Measurements from ENCODE around the gene DNAJA2. TPM values are rescaled to one million over a fixed set of nuclear protein-coding genes. Genes with fewer than 3 reads are reported as not detected.

Gene DNAJA2
- total RNA-seq, 3 donors from 2014 or later (not counting 1 experiment from before 2014, with no cell fraction given), result 71.8 to 83.2 (median 74.5) TPM

DNA sequence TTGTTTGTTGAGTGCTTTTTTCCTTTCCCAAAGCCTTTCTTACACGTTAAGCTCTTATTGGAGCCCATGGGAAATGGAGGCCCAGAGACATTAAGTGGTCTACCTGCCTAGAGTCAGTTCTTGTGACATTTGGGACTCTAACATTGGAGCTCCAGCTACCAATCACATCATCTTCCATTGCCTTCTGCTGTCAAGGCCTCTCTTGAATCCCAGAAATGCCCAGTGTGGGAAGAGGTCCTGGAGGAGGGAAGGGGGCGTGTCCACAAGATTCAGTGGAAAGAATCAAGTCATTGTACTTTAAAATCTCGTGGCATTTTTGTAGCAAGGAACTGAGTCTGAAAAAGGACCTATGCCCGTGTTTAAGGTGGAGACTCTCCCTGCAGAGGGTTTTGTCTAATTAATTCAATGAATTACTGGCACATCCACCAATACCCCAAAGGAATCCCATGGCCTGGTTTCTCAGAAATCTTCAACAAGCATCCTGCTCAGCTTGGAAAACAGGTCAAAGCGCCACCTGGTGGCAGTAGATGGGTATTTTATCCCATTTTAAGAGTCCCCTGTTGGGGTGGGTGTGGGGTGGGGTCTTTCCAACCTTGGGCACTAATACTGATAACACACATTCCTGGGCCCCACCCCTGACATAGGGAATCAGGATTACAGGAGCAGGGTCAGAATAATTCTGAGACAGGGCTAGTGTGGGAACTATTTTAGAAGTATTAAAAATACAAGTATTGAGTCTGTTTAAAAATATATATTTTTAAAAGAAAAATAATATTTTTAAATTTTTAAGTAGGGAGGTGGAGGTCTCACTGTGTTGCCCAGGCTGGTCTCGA, 64.7 kb downstream of the DNAJA2 start:
- Mint-ChIP-seq H3K9me3 (no peaks in the 10 kb centered on the region), H3K36me3 (no peaks in the 10 kb centered on the region), H3K4me3 (no peak overlapping the region), H3K27ac (no peak overlapping the region), H3K4me1 (no peaks in the 10 kb centered on the region), H3K27me3 (ENCODE audit: low read depth in 2 of 2) (no peaks in the 10 kb centered on the region)
- DNase-seq (peak; percentile 31 to 81), ATAC-seq (peak in 2 of 3 donors; percentile 50 to 58)
- WGBS (ENCODE audit: insufficient coverage), result 69% methylated on average over 5 of the region's 6 CpGs
- peak; percentile 85 for TF ChIP-seq CTCF (IDR thresholded peaks at IDR 0.05)
- Histone ChIP-seq H3K27ac (ENCODE audit: low read length) (no peak overlapping the region), H3K4me1 (ENCODE audit: control insufficient read depth, insufficient read depth, low read length) (peaks cover 3% of the 10 kb centered on the region), H3K9me3 (ENCODE audit: control insufficient read depth, insufficient read depth, low read length) (no peaks in the 10 kb centered on the region), H3K4me3 (ENCODE audit: low read length) (no peak overlapping the region), H3K36me3 (ENCODE audit: control insufficient read depth, insufficient read depth, low read length) (no peaks in the 10 kb centered on the region), H3K27me3 (ENCODE audit: control insufficient read depth, insufficient read depth, low read length) (no peaks in the 10 kb centered on the region)
- intact Hi-C loops (cut with micrococcal nuclease), result loop anchor here (1.0 kb wide), 2 partner anchors 54 to 235 kb away; no protein-coding TSS in a partner anchor

DNA sequence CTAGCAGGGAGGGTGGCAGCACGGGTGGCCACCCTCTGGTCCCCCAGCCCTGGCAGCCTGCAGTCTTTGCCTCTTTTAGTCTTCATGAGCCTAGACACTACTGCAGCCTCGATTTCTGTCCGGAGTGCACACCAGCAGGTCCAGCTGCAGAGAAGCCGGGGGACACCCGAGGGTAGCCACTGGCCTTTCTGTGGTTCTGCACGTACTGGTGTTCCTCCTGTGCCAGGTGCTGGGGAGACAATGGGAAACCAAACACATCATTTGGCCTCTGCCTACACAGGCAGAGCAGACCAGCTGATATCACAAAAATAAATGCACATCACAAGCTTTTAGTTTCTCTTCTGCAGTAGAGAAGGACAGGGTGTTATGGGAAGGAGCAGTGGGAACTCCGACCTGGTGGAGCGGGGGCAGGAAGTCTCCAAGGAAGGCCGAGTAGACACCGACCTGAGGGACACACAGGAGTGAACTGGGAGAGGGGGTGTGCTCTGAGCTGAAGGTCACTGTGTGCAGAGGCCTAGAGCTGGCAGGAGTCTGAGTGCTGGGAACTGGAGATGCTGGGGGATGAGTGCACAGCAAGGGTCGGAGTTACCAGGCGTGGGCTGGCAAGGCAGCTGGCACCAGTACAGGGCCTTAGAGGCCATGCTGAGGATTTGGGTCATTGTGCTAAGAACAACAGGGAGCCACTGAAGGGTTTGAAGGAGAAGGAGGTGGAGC, 66.3 kb downstream of the DNAJA2 start:
- DNase-seq, result no peak
- Histone ChIP-seq H3K27ac (ENCODE audit: low read length) (no peak overlapping the region), H3K4me3 (ENCODE audit: low read length) (no peak overlapping the region), H3K27me3 (ENCODE audit: control insufficient read depth, insufficient read depth, low read length) (no peaks in the 10 kb centered on the region), H3K9me3 (ENCODE audit: control insufficient read depth, insufficient read depth, low read length) (no peaks in the 10 kb centered on the region), H3K4me1 (ENCODE audit: control insufficient read depth, insufficient read depth, low read length) (no peaks in the 10 kb centered on the region), H3K36me3 (ENCODE audit: control insufficient read depth, insufficient read depth, low read length) (no peaks in the 10 kb centered on the region)
- H3K4me3 Mint-ChIP-seq, result no peak overlapping the region
- no peak for TF ChIP-seq CTCF (IDR thresholded peaks at IDR 0.05)
- H3K4me1 Mint-ChIP-seq, result no peaks in the 10 kb centered on the region
- H3K36me3 Mint-ChIP-seq, result no peaks in the 10 kb centered on the region
- H3K27ac Mint-ChIP-seq, result no peak overlapping the region
- no peaks in the 10 kb centered on the region for H3K27me3 Mint-ChIP-seq (ENCODE audit: low read depth in 2 of 2)
- no peaks in the 10 kb centered on the region for H3K9me3 Mint-ChIP-seq
- intact Hi-C loops (cut with micrococcal nuclease), result no loop called here
- ATAC-seq, result no peak
- WGBS (ENCODE audit: insufficient coverage), result 90% methylated on average over 12 of the region's 12 CpGs

DNA sequence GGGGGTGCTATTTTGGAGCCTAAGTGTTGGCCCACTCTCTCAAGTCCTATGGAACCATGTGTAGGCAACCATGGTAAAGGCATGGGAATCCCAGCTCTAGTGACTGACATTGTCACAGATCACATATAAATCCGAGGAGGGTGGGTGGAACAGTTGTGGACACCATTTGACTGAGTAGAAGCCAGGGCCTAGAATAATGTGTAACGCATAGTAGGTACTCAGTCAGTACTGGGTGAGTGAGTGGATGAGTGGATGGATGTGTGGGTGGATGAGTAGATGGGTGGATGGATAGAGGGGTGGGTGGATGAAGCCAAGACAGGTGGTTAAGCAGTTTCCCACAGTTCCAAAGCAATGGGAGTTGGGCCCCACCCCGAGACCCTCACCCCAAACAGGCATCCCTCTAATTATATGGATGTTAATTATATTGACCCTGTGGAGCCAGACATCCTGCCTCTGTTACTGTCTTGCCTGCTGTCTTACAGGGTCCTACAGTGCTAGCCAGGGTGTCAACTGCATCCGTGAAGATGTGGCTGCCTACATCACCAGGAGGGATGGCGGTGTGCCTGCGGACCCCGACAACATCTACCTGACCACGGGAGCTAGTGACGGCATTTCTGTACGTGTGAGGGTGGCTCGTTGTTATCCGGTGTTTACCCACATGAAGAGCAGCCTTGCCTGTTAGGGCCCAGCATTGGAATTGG, 67.0 kb downstream of the DNAJA2 start:
- H3K4me1 Mint-ChIP-seq, result no peaks in the 10 kb centered on the region
- no peaks in the 10 kb centered on the region for H3K27me3 Mint-ChIP-seq (ENCODE audit: low read depth in 2 of 2)
- intact Hi-C loops (cut with micrococcal nuclease), result no loop called here
- Histone ChIP-seq H3K9me3 (ENCODE audit: control insufficient read depth, insufficient read depth, low read length) (no peaks in the 10 kb centered on the region), H3K27ac (ENCODE audit: low read length) (no peak overlapping the region), H3K4me1 (ENCODE audit: control insufficient read depth, insufficient read depth, low read length) (no peaks in the 10 kb centered on the region), H3K27me3 (ENCODE audit: control insufficient read depth, insufficient read depth, low read length) (no peaks in the 10 kb centered on the region), H3K36me3 (ENCODE audit: control insufficient read depth, insufficient read depth, low read length) (no peaks in the 10 kb centered on the region), H3K4me3 (ENCODE audit: low read length) (no peak overlapping the region)
- 94% methylated on average over 11 of the region's 12 CpGs for WGBS (ENCODE audit: insufficient coverage)
- no peak overlapping the region for H3K4me3 Mint-ChIP-seq
- H3K27ac Mint-ChIP-seq, result no peak overlapping the region
- ATAC-seq (no peak), DNase-seq (no peak)
- H3K9me3 Mint-ChIP-seq, result no peaks in the 10 kb centered on the region
- TF ChIP-seq CTCF (IDR thresholded peaks at IDR 0.05), result no peak
- H3K36me3 Mint-ChIP-seq, result no peaks in the 10 kb centered on the region

Other genes with a start within 250 kb of the DNAJA2 start
- gene MYLK3, start 225.3 kb downstream of the DNAJA2 start, total RNA-seq, result under 1 TPM in 2 of 3 donors, not detected in 1; 0.42 to 0.73 TPM
- 10 to 100 TPM; 18.3 to 23.0 (median 18.8) TPM for gene C16orf87, start 142.5 kb downstream of the DNAJA2 start, total RNA-seq
- 1 to 10 TPM in 2 of 3 donors, under 1 TPM in 1; 0.64 to 1.3 (median 1.2) TPM for gene GPT2, start 89.3 kb downstream of the DNAJA2 start, total RNA-seq
- gene NETO2, start 170.3 kb upstream of the DNAJA2 start, total RNA-seq, result under 1 TPM in 2 of 3 donors, not detected in 1; 0.40 to 0.48 TPM

Data from natural killer cell (primary cell).